ENCODE results near the gene MORN1.

MORN1 gene

DNA sequence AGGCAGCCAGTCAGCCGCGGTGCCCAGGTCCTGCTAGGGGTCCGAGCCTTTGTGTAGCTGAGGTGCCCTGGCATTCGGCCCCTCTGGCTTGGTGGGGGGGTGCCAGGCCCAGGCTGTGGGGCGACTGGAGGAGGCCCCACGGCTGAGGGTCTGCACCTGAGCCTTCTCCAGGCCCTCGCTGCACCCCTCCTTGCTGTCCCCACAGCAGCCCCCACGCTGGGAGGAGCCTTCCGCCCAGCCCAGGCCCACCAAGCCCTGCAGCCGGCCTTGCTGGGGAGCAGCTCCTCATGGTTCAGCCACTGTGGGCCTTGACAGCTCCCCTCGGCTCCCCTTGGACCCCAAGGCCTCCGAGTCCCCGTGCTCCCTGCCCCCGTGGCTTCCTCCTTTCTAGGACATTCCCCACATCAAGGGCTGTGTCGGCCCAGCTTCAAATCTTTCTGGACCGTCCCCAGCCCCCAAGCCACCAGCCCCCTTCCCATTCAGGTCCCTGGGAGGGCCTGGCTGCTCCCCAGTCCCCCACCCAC is 67.8 kb downstream of the MORN1 start:
- Mint-ChIP-seq H3K4me1 (peaks cover 8% of the 10 kb centered on the region), H3K27me3 (peaks cover 6% of the 10 kb centered on the region), H3K4me3 (no peak overlapping the region), H3K36me3 (peaks cover 3% of the 10 kb centered on the region), H3K27ac (no peak overlapping the region), H3K9me3 (peaks cover 3% of the 10 kb centered on the region)
- ATAC-seq (ENCODE audit: low read depth) (no peak), DNase-seq (ENCODE audit: low spot score in 2 of 2) (no peak)

DNA sequence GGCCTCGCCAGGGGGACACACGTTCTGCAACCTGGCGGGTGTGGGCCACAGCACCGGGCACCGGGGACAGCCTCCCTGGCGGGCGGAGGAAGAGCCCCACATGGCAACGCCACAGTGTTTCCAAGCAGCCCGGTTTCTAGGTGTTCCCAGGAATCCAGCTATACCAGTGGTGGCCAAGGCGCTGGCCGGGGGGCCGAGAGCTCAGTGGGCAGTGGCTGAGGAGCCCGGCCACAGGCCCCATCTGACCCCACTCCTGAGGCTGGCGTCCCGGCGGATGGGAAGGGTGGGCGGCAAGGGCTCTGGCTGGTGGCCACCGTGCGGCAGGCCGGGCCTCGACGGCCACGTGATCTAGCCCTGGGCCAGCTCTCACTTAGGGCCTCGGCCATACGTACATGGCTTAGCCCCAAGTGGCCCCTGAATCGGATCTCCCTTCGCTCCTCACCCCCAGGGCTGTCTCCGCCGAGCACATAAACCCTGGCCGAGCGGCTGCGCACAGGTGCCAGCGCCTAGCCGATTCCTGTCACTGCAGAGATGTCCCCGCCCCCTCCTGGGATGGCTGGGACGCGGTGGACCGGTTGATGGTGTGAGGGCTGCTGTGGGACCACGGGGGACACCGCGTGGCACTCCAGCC is 68.7 kb downstream of the MORN1 start:
- Mint-ChIP-seq H3K27ac (no peak overlapping the region), H3K9me3 (peaks cover 3% of the 10 kb centered on the region), H3K4me3 (no peak overlapping the region), H3K4me1 (peaks cover 8% of the 10 kb centered on the region), H3K36me3 (peaks cover 3% of the 10 kb centered on the region), H3K27me3 (peaks cover 6% of the 10 kb centered on the region)
- DNase-seq (ENCODE audit: low spot score in 2 of 2) = no peak
- no peak for ATAC-seq (ENCODE audit: low read depth)

DNA sequence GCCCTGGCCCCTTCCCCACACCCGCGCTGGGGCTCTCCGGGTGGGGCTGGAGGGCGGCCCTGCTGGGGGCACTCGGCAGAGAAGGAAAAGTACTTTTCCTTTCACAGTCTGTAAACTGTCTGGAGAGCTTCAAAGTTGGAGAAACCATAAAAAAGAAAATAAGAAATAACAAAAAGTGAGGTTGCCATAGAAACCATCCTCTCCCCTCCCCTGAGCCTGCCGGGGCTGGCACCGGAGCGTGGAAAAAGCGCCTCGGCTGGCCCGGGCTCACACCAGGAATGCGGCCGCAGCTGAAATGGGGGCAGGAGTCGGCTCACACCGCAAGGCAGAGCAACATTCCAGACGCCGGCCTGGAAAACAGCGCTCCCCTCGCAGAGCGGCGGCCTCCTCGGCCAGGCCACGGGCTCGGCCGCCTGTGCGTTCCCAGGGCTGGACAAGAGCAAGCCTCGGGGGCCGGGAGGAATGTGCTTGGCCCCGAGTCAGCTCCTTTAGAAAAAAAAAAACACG is 69.2 kb downstream of the MORN1 start:
- Mint-ChIP-seq H3K4me3 (no peak overlapping the region), H3K27ac (no peak overlapping the region), H3K9me3 (peaks cover 3% of the 10 kb centered on the region), H3K4me1 (peaks cover 6% of the 10 kb centered on the region), H3K27me3 (peaks cover 6% of the 10 kb centered on the region), H3K36me3 (peaks cover 3% of the 10 kb centered on the region)
- ATAC-seq (ENCODE audit: low read depth) = no peak
- no peak for DNase-seq (ENCODE audit: low spot score in 2 of 2)

DNA sequence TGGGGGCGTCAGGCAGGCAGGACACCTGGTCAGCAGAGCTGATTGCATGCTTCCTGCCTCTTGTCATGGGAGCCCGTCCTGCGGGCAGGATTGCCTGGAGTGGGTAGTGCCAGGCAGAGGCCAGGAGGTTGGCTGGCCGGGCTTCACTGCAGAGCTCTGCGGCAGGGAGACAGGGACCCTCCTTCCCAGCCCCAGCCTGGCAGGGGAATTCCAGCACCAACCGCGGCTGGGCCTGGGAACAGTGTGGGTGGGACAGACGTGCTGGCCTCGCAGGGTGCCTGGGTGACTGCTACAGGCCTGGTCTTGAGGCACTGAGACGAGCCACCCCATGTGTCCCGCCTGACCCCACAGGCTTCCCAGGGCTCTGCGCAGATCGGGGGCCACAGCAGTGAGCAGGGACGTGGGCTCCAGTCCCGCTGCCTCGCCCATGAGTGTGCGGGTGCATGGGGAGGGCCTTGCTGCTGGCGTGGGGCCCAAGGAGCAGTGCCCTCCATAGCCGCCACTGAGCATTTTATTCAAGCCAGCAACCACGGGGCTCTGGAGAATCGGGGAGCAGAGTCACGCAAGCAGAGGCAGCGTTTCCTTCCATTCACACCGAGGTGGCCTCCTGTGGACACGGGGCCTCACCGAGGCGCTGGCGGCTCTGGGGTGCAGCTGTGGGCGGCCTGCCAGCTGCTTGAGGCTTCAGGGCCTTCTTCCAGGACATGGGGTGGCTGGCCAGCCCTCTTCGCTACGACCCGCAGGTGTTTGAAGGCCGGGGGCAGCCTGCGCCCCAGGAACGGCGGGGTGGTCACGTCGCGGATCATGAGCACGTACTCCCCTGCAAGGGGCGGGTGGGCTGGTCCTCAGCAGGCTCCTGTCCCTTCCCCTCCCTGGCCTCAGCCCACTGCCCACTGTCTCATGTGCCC is 70.3 kb downstream of the MORN1 start:
- DNase-seq (ENCODE audit: low spot score in 2 of 2) = no peak
- peaks cover 6% of the 10 kb centered on the region for H3K27me3 Mint-ChIP-seq
- peaks cover 6% of the 10 kb centered on the region for H3K4me1 Mint-ChIP-seq
- H3K27ac Mint-ChIP-seq = no peak overlapping the region
- H3K9me3 Mint-ChIP-seq = peaks cover 3% of the 10 kb centered on the region
- no peak overlapping the region for H3K4me3 Mint-ChIP-seq
- peaks cover 3% of the 10 kb centered on the region for H3K36me3 Mint-ChIP-seq
- ATAC-seq (ENCODE audit: low read depth) = no peak

DNA sequence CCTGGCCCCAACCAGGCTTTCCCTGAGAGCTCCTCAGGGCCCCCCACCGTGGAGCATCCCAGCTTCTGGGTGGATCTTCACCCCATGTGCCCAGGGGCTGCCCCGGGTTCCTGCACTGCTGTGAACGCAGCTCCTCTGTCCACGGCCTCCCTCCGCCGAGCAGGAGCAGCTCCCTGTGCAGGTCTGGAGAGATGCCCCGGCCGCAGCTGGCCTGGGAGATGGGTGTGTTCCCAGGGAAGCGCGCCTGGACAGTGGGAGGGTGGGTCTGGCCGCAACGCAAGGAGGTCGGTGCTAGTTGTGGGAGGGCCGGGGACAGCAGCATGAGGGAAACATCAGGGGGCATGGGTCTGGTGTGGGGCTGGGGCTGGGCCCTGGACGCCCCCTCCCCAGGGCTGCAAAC is 71.3 kb downstream of the MORN1 start:
- Mint-ChIP-seq H3K27ac (no peak overlapping the region), H3K4me3 (no peak overlapping the region), H3K27me3 (peaks cover 6% of the 10 kb centered on the region), H3K4me1 (peaks cover 3% of the 10 kb centered on the region), H3K9me3 (peaks cover under 1% of the 10 kb centered on the region), H3K36me3 (peaks cover under 1% of the 10 kb centered on the region)
- DNase-seq (ENCODE audit: low spot score in 2 of 2) = no peak
- no peak for ATAC-seq (ENCODE audit: low read depth)

DNA sequence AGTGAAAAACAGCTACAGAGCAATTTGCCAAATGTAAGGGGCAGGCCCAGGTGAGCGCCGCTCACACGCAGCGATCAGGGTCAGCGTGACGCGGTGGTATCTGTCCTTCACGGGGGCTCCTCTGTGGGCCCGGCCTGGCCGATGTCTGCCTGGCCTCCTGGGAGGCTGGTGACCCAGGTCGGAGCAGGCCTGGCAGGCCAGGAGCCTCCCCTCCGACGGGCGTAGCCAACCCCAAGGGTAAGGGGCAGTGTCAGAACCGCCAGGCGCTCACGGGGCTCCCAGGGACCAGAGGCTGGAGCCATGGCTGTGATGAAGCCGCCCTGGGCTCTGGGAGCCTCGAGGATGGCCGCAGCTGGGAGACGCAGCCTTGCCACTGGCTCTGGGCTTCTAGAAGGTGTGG is 72.1 kb downstream of the MORN1 start:
- Mint-ChIP-seq H3K4me3 (no peak overlapping the region), H3K9me3 (no peaks in the 10 kb centered on the region), H3K27ac (no peak overlapping the region), H3K36me3 (no peaks in the 10 kb centered on the region), H3K27me3 (peaks cover 6% of the 10 kb centered on the region), H3K4me1 (peaks cover 2% of the 10 kb centered on the region)
- DNase-seq (ENCODE audit: low spot score in 2 of 2) (no peak), ATAC-seq (ENCODE audit: low read depth) (no peak)

DNA sequence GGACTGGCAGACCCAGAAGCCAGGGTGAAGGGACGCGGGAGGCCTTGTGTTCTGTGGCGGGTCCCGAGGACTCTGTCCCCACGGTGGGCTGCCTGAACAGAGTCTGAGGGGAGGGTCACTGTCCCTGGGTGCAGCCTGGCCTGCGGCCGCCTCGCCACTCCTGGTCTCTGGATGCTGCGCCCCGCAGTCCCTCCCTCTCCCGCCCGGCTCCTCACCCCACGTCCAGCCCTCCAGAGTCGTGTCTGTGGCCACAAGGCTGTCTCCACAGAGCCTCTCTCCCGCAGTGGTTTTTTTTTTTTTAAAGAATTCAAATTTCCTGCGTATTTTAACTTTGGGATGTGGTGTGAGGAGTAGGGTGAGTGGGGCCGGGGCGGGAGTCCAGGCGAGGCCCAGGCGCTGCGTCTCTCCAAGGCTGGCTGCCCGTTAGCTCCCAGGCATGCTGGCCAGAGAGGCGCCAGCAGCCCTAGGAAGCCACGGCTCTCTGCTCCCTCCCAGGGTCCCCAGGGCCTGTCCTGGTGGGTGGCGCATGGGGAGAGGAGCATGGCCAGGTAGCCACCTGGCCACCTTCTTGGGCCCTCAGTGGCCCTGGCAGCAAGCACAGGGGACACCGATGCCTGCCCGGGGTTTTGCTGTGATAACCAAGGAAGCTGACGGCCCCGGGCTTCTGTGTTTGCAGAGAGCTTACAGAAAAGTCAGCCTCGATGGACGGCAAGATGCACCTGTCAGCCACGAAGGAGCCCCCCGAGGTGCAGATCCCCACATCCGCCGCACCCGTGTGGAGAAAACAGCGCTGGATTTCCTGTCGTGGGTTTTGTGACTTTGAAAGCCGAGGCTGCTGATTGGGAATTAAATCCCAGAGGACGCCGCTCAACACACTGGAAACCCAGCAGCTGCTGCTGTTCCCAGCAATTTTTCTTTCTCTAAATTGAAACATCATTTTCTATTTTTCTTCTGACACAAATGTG is 72.8 kb downstream of the MORN1 start:
- no peak overlapping the region for H3K4me3 Mint-ChIP-seq
- no peak for DNase-seq (ENCODE audit: low spot score in 2 of 2)
- peaks cover 5% of the 10 kb centered on the region for H3K4me1 Mint-ChIP-seq
- no peak for ATAC-seq (ENCODE audit: low read depth)
- H3K27me3 Mint-ChIP-seq = peaks cover 6% of the 10 kb centered on the region
- H3K9me3 Mint-ChIP-seq = no peaks in the 10 kb centered on the region
- H3K27ac Mint-ChIP-seq = no peak overlapping the region
- no peaks in the 10 kb centered on the region for H3K36me3 Mint-ChIP-seq

DNA sequence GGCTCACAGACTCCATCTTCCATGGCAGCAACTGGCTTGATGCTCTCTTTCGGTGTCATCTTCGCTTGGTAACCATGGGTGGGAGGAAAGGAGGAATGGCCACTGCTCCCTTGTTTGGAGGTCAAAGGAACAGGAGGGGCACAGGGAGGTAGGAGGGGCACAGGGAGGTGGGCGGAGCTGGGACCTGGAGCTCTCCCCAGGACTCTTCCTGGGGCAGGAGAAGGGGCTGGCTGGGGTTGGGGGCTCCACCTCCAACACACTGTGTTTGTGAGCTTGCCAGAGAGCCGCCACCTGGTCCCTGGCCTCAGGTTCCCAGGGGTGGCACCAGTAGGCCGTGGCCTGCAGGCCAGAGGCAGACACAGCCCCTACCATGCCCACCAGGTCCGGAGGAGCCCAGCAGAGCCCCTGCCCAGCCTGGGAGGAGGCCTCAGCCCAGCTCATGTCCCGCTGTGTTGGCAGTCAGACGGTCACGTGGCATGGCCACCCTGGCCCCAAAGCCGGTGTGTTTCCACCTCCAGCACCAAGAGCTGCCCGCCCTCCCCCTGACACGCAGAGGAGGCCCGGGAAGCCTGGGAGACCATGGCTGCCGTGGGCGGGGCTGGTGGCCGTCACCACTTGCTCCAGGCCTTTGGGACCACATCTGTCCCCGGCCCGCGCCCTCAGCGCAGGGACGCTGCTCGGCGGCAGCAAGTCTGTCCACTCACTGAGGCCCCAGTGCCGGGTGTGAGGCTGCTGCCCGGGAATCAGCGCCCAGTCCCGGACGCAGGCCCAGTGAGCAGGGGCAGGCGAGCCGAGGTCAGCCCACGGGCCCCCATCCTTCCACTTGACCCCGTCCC is 73.9 kb downstream of the MORN1 start:
- peak overlapping the region; percentile 46 for H3K4me3 Mint-ChIP-seq
- H3K27ac Mint-ChIP-seq = peak overlapping the region; percentile 53
- H3K36me3 Mint-ChIP-seq = no peaks in the 10 kb centered on the region
- ATAC-seq (ENCODE audit: low read depth) (no peak), DNase-seq (ENCODE audit: low spot score in 2 of 2) (no peak)
- H3K9me3 Mint-ChIP-seq = no peaks in the 10 kb centered on the region
- H3K27me3 Mint-ChIP-seq = peaks cover 6% of the 10 kb centered on the region
- peaks cover 10% of the 10 kb centered on the region for H3K4me1 Mint-ChIP-seq

DNA sequence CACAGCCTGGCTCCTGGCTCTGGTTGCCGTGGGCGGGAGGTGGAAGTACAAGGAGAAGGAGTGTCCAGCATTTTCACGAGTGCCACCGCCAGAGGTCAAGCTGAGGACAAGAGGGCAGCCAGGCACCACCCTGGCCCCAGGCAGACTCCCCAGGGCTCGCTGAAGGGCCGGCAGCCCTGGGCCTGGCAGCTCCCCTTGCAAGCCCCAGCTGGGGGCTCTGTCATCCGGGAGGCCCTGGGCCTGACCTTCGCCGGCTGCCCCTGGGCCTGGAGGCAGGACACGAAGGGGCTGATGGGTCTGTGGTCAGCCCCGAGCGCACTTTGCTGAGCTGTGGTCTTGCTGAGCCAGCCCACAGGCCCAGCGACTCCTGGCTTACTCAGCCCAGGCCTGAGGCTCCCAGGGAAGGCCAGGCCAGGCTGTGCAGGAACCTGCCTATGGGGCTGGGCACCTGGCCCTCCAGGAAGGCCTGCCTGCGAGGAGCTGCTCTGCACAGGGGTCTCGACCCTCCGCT is 74.8 kb downstream of the MORN1 start:
- H3K9me3 Mint-ChIP-seq = no peaks in the 10 kb centered on the region
- no peak for ATAC-seq (ENCODE audit: low read depth)
- H3K27ac Mint-ChIP-seq = no peak overlapping the region
- peaks cover 6% of the 10 kb centered on the region for H3K27me3 Mint-ChIP-seq
- no peak for DNase-seq (ENCODE audit: low spot score in 2 of 2)
- no peak overlapping the region for H3K4me3 Mint-ChIP-seq
- H3K36me3 Mint-ChIP-seq = no peaks in the 10 kb centered on the region
- peaks cover 18% of the 10 kb centered on the region for H3K4me1 Mint-ChIP-seq

DNA sequence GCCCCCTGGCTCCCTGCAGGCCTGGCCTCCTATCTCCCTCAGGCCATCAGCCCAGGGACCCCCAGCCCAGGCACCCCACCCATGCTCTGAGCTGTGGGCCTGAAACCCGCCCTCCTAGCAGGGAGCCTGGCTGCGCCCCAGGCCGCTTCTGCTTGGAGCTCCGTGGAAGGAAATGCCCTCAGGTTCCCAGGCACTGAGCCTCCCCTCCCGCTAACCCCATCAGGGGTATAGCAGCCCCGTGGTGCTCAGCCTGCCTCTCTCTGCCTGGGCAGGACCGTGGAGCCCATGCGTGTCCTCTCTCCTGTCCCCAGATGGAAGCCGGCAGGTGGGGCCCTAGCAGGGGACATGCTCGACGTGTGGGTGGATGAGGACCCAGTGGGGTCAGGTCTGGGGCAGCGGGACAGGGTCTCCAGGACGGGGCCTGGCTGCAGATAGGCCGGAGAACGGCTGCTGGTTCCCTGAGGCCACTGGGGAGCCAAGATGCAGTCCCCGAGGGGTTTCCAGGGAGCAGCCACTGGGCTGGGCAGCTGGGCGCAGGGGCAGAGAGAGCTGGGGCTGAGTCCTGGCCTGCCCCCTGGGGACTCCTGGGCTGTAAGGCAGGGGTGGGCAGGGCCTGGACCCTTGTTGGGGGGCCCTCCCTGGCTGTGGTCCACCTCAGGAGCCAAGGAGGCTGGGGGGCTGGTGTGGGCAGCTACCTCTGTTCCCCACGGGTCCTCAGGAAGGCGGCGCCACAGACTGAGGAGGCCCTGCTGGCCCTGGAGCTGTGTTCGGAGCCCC is 75.5 kb downstream of the MORN1 start:
- Mint-ChIP-seq H3K4me1 (peaks cover 20% of the 10 kb centered on the region), H3K27me3 (peaks cover 6% of the 10 kb centered on the region), H3K27ac (peak overlapping the region; percentile 82), H3K9me3 (no peaks in the 10 kb centered on the region), H3K36me3 (no peaks in the 10 kb centered on the region), H3K4me3 (peak overlapping the region; percentile 80)
- ATAC-seq (ENCODE audit: low read depth) (no peak), DNase-seq (ENCODE audit: low spot score in 2 of 2) (no peak)

DNA sequence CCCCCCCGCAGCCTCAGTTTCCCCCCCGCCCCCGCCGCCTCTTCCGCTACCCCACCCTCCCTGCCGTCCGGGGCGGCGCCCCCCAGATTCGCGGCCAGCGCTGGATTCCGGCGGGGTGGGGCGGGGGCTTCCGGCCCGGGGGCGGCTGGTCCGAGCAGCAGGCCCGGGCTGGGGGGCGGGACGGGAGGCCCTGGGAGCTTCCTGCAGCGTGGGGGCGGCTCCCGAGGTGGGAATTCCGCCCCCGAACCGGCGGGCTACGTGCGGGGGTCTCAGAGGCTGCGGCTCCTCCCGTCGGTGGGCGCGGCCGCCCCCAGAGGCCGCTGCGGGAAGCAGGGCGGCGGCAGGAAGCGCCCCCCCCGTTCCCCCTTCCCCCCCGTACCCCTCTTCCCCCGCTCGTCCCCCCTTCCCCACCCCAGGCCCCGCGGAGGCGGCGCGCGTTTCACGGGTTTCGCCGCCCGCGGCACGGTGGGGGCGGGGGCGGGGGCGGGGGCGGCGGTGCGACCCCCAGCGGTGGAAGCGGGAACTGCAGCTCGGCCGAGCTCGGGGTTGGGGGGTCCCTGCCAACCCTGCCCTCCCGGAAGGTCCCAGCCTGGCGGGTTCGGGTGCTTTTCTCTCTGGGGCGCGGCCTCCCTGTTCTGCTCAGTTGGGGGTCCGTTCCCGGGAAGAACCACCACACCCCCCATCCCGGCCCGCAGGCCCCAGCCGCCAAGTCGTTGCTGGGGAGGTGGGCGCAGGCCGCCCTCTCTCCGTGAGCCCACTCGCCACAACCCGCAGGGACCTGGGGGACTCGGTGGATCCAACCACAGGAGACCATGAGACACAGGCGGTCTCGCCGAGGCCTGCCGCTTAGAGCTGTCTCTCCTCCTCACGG is 76.3 kb downstream of the MORN1 start:
- peak; percentile 76 to 82 for DNase-seq (ENCODE audit: low spot score in 2 of 2)
- H3K9me3 Mint-ChIP-seq = no peaks in the 10 kb centered on the region
- H3K27ac Mint-ChIP-seq = peak overlapping the region; percentile 82
- peak; percentile 62 for ATAC-seq (ENCODE audit: low read depth)
- H3K27me3 Mint-ChIP-seq = peaks cover 3% of the 10 kb centered on the region
- peak overlapping the region; percentile 80 for H3K4me3 Mint-ChIP-seq
- no peaks in the 10 kb centered on the region for H3K36me3 Mint-ChIP-seq
- H3K4me1 Mint-ChIP-seq = peaks cover 20% of the 10 kb centered on the region

All from memory B cell (primary cell).